ENCODE results near the gene BST1.

DNA sequence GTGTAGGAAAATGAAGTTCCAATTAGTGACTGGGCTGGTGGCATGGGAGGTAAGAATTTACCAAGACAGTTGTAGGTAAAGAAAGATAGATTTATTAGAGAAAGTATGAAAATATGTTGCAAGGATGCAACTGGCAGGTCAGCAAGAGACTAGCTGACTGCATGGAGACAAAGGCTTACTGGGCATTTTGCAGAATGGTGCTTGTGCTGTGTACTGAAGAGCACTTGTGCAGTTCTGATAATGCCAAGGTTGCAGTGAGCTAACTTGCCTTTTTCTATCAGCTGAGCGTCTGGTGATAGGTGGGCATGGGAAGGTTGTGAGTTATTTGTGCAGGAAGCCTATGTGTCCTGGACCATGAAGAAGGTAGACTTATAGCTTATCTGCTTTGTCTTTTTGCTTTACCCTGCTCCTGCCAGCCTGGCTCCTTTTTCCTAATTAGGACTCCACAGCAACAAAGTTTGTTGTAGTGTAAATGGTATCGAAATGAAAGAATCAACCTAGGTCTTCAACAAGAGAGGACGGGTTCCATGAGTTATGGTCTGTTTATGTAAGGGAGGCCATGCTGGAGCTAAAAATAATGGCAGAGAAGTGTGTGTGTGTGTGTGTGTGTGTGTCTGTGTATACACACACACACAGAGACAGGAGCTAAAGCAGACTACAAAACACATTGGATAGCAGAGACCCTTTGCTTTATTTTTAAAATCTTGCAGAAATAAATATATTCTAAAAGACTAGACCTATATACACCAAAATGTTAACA, 15.0 kb downstream of the BST1 start:
- TF ChIP-seq, protein P1, sequence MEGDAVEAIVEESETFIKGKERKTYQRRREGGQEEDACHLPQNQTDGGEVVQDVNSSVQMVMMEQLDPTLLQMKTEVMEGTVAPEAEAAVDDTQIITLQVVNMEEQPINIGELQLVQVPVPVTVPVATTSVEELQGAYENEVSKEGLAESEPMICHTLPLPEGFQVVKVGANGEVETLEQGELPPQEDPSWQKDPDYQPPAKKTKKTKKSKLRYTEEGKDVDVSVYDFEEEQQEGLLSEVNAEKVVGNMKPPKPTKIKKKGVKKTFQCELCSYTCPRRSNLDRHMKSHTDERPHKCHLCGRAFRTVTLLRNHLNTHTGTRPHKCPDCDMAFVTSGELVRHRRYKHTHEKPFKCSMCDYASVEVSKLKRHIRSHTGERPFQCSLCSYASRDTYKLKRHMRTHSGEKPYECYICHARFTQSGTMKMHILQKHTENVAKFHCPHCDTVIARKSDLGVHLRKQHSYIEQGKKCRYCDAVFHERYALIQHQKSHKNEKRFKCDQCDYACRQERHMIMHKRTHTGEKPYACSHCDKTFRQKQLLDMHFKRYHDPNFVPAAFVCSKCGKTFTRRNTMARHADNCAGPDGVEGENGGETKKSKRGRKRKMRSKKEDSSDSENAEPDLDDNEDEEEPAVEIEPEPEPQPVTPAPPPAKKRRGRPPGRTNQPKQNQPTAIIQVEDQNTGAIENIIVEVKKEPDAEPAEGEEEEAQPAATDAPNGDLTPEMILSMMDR (IDR thresholded peaks at IDR 0.05): no peak
- no peak for TF ChIP-seq POLR2A (IDR thresholded peaks at IDR 0.05)

Data from lower leg skin (tissue), 3 donors.